Neural progenitor cell (in vitro differentiated cells): ENCODE measurements around the gene MYD88.

Experiments
- CTCF ChIP-seq: fragments of 200-600 bp; sonication (generic); IDR thresholded peaks from 2 replicates; pipeline ENCODE4 v1.5.1; 2017; ENCODE audit warnings: antibody characterized with exemption, mild to moderate bottlenecking
- EZH2 ChIP-seq: fragments of 200-600 bp; sonication (generic); IDR thresholded peaks from 2 replicates; pipeline ENCODE4 v1.6.1; 2017; ENCODE audit warnings: antibody characterized with exemption, mild to moderate bottlenecking, moderate library complexity
- EZH2phosphoT487 ChIP-seq: fragments of 200-600 bp; sonication (generic); IDR thresholded peaks from 2 replicates; pipeline ENCODE4 v1.6.1; 2017; ENCODE audit warnings: antibody characterized with exemption

GRCh38 chr3:38094999-38095398 lies 43.5 kb upstream of the MYD88 start:
- TF ChIP-seq CTCF (no peak), EZH2 (no peak), EZH2phosphoT487 (no peak)
